Ureter (tissue), 1 donor: ENCODE results near the gene CCDC171. TPM values are rescaled to one million over a fixed set of nuclear protein-coding genes. Genes with fewer than 3 reads are reported as not detected.

Experiments used
- DNase-seq: peaks from one replicate; pipeline ENCODE4 v3.0.0-alpha.2; 2020; ENCODE audit warnings: low spot score
- total RNA-seq: library from RNA; stranded (reverse); gene quantifications from one replicate; pipeline ENCODE4 v1.2.4, GENCODE V29; 2023
- donor health status: DM: yes; HTN: yes; CAD: no.

CCDC171 gene
- total RNA-seq, 1 donor from 2014 or later = 4.5 TPM

- no peak for DNase-seq
These were observed 446.8 kb downstream of the CCDC171 start for GRCh38 chr9:15999422-16000339.

DNA sequence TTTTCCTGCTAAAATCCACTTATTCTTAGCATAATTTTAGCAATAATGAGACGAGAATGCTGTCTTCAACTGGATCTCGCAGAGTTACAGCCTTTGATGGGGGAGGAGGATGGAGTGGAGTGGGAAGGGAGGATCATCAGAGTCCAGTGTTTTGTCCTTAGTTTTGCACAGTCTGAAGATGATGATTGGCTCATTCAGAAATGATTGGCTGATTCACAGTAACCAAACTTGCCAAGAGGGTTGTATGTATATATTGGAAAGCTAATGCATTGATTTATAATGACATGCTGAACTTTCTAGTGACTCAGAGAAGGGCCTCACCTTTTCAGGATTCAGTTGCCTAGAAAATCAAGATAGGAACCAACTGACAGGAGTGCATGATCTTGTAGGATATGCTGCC lies 448.0 kb downstream of the CCDC171 start:
- DNase-seq = no peak

- no peak for DNase-seq
These were observed 449.0 kb downstream of the CCDC171 start for GRCh38 chr9:16001856-16002255.

DNA sequence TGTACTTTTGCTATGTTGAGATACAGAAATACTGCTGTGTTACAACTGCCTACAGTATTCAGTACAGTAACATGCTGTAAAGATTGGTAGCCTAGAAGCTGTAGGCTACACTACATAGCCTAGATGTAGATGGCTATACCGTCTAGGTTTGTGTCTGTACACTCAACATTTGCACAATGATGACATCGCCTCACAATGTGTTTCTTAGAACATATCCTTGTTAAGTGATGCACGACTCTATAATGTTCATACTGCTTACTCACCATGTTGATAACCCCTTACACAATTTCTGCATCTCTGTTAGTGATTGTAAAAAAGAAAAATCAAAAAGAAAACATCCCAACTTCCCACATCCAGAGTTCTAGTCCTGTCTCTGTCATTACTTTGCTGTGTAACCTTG lies 450.0 kb downstream of the CCDC171 start:
- no peak for DNase-seq

GRCh38 chr9:16003785-16004184 lies 450.9 kb downstream of the CCDC171 start:
- no peak for DNase-seq

DNA sequence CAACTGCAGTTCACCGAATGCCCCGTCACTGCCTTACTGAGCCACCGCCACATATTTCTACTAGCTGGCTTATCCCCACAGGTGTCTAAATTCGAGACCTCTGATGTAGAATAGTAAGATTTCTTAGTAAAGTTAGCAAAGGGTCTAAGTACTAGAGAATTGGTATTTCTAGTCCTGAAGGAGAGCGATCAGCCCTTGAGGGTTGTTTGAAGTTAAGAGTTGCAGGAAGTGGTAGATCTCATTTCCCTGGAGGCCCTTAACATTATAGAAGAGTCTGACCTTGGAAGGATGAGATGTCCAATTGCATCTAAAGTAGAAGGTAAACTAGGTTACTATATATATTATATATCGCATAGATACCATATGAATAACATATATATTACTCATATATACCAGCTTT lies 451.8 kb downstream of the CCDC171 start:
- DNase-seq = no peak

DNA sequence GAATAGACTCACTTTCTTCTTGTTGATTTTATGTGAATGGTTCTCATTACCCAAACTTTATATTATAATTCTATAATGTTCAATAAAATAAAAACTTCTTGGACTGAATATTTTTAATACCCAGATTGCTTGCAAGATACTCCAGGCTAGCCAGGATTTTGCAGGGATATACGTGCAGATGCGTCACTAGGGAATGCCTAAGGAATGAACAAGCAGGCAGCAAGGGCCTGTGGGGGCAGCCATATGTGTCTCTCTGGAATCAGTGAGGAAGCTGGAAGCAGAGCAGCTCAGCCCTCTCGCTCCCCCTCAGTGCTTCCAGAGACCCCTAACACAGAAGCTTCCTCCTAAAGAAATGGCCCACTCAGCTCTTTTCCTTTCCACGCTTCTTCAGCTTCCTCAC lies 457.4 kb downstream of the CCDC171 start:
- no peak for DNase-seq

DNA sequence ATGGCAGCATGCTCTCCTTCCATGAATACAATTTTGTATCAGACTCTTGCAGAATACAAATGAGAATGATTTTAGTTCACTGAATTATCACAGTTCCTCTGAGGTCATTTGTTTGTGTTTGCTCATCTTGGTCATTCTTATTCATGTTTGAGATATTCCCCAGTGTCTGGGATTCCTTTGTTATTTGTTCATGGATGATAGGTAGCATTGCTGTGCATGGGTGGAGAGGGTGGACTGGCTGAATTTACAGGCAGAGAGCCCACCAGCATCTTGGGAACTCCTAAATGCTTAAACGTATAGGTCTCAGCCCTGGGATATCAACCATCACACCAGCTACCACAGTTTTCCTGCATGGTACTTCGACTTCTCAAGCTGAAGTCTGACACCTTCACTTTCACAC lies 459.8 kb downstream of the CCDC171 start:
- no peak for DNase-seq

GRCh38 chr9:16013366-16013765 lies 460.5 kb downstream of the CCDC171 start:
- no peak for DNase-seq

- no peak for DNase-seq
These were observed 461.0 kb downstream of the CCDC171 start for GRCh38 chr9:16013826-16014225.

- no peak for DNase-seq
These were observed 469.4 kb downstream of the CCDC171 start for GRCh38 chr9:16022228-16022627.

- DNase-seq = no peak
These were observed 470.6 kb downstream of the CCDC171 start for GRCh38 chr9:16023446-16023845.

Other genes starting within 250 kb of the CCDC171 start
- 18.6 TPM for gene TTC39B, start 245.8 kb upstream of the CCDC171 start, total RNA-seq
- gene SNAPC3, start 130.2 kb upstream of the CCDC171 start, total RNA-seq = 40.5 TPM
- 32.2 TPM for gene PSIP1, start 42.1 kb upstream of the CCDC171 start, total RNA-seq